ENCODE results near the gene GCHFR. TPM values are rescaled to one million over a fixed set of nuclear protein-coding genes. Genes with fewer than 3 reads are reported as not detected.

GCHFR gene
- polyA plus RNA-seq, 3 donors = 19.1 to 46.7 (median 45.9) TPM

DNA sequence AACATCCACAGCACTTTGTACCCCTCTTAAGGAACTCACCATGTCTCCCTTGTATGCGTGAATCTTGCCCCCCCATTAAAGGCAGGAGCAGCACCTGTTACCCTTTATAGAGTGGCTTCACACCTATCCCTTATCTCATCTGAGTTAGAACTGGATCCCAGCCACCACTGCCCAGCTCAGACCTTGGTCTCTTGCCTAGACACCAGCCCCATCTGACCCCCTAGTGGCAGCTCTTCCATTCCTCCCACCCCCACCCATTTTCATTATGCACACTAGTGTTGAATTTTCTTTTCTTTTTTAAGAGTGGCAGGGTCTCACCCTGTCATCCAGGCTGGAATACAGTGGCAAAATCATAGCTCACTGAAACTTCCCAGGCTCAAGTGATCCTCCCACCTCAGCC is 39.8 kb downstream of the GCHFR start:
- Mint-ChIP-seq H3K36me3 (peaks cover 18 to 46% of the 10 kb centered on the region in 2 donors), H3K27me3 (ENCODE audit: low read depth in 3 of 3) (peaks cover 0 to 3% (median 1%) of the 10 kb centered on the region in 3 donors), H3K4me3 (no peak overlapping the region), H3K27ac (no peak overlapping the region), H3K9me3 (peaks cover 0 to 2% (median 0%) of the 10 kb centered on the region in 7 donors), H3K4me1 (peaks cover 24% of the 10 kb centered on the region)
- WGBS (ENCODE audit: insufficient coverage) = 100% methylated on average over 1 of the region's 1 CpG
- Histone ChIP-seq H3K4me3 (replicated peaks in 1 of 3; ENCODE audit: low read depth in 2 of 3, low read length in 3 of 3) (no peak overlapping the region), H3K36me3 (replicated peaks in 1 of 2; ENCODE audit: control insufficient read depth in 1 of 2, insufficient read depth in 2 of 2, low read length in 2 of 2) (peaks cover 3 to 25% of the 10 kb centered on the region in 2 donors), H4K20me1 (ENCODE audit: insufficient read depth, low read length) (peaks cover 4% of the 10 kb centered on the region), H3K9me3 (replicated peaks in 1 of 2; ENCODE audit: control insufficient read depth in 1 of 2, insufficient read depth in 1 of 2, low read length in 2 of 2) (no peaks in the 10 kb centered on the region), H3K79me2 (ENCODE audit: insufficient read depth, low read length) (peaks cover 71% of the 10 kb centered on the region), H3K4me2 (replicated peaks; ENCODE audit: extremely low read depth, low read length, poor library complexity, severe bottlenecking) (no peak overlapping the region), H2AFZ (ENCODE audit: insufficient read depth, low read depth, low read length, poor library complexity, severe bottlenecking) (no peak overlapping the region), H3K27me3 (ENCODE audit: control insufficient read depth in 2 of 2, insufficient read depth in 2 of 2, low read length in 2 of 2) (no peaks in the 10 kb centered on the region), H3K4me1 (ENCODE audit: control insufficient read depth in 1 of 2, insufficient read depth in 2 of 2, low read length in 2 of 2) (peaks cover 14 to 20% of the 10 kb centered on the region in 2 donors), H3K9ac (ENCODE audit: insufficient read depth, low read length, poor library complexity, severe bottlenecking) (no peak overlapping the region), H3K27ac (ENCODE audit: low read depth in 1 of 2, low read length in 2 of 2) (no peak overlapping the region)
- no peak for DNase-seq
- intact Hi-C loops (cut with micrococcal nuclease) = loop anchor here in 1 of 2 donors (10.0 kb wide), 2 partner anchors 49 to 91 kb away; partner anchors contain the start of genes RMDN3 and VPS18
- TF ChIP-seq, protein P1, sequence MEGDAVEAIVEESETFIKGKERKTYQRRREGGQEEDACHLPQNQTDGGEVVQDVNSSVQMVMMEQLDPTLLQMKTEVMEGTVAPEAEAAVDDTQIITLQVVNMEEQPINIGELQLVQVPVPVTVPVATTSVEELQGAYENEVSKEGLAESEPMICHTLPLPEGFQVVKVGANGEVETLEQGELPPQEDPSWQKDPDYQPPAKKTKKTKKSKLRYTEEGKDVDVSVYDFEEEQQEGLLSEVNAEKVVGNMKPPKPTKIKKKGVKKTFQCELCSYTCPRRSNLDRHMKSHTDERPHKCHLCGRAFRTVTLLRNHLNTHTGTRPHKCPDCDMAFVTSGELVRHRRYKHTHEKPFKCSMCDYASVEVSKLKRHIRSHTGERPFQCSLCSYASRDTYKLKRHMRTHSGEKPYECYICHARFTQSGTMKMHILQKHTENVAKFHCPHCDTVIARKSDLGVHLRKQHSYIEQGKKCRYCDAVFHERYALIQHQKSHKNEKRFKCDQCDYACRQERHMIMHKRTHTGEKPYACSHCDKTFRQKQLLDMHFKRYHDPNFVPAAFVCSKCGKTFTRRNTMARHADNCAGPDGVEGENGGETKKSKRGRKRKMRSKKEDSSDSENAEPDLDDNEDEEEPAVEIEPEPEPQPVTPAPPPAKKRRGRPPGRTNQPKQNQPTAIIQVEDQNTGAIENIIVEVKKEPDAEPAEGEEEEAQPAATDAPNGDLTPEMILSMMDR (IDR thresholded peaks at IDR 0.05) = no peak

DNA sequence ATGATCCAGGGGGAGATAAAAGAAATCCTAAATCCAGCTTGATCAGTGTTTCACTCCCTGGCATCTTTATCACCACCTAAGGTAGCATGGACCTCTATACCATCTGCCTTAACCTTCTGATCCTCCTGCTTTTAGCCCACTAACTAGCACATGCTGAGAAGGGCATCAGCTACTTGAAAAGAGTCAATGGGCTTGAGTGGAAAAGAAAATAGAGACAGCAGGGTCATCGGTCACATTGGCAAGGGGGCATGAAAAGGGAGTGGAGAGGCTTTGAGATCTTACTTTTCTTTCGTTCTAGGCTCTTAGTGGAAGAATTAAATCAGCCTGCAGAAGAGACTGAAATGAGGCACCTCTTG is 42.8 kb downstream of the GCHFR start:
- peak overlapping the region; percentile 100 for H2AFZ ChIP-seq (ENCODE audit: insufficient read depth, low read depth, low read length, poor library complexity, severe bottlenecking)
- peak overlapping the region; percentile 72 to 85 for H3K27ac ChIP-seq (ENCODE audit: low read depth in 1 of 2, low read length in 2 of 2)
- no peak for DNase-seq
- H3K27me3 Mint-ChIP-seq (ENCODE audit: low read depth in 3 of 3) = peaks cover 0 to 3% (median 3%) of the 10 kb centered on the region in 3 donors
- H3K4me2 ChIP-seq (replicated peaks; ENCODE audit: extremely low read depth, low read length, poor library complexity, severe bottlenecking) = peak overlapping the region; percentile 81
- no peaks in the 10 kb centered on the region for H3K9me3 ChIP-seq (replicated peaks in 1 of 2; ENCODE audit: control insufficient read depth in 1 of 2, insufficient read depth in 1 of 2, low read length in 2 of 2)
- H3K4me1 ChIP-seq (ENCODE audit: control insufficient read depth in 1 of 2, insufficient read depth in 2 of 2, low read length in 2 of 2) = peaks cover 14 to 21% of the 10 kb centered on the region in 2 donors
- 0% methylated on average over 1 of the region's 2 CpGs for WGBS (ENCODE audit: insufficient coverage)
- no peaks in the 10 kb centered on the region for H3K27me3 ChIP-seq (ENCODE audit: control insufficient read depth in 2 of 2, insufficient read depth in 2 of 2, low read length in 2 of 2)
- peak overlapping the region; percentile 97 for H3K4me3 Mint-ChIP-seq
- H3K9me3 Mint-ChIP-seq = peaks cover 0 to 2% (median 0%) of the 10 kb centered on the region in 7 donors
- TF ChIP-seq, protein P1 (IDR thresholded peaks at IDR 0.05) = no peak
- peak overlapping the region; percentile 82 to 100 (median 97) for H3K4me3 ChIP-seq (replicated peaks in 1 of 3; ENCODE audit: low read depth in 2 of 3, low read length in 3 of 3)
- H3K9ac ChIP-seq (ENCODE audit: insufficient read depth, low read length, poor library complexity, severe bottlenecking) = peak overlapping the region; percentile 89
- H3K79me2 ChIP-seq (ENCODE audit: insufficient read depth, low read length) = peaks cover 59% of the 10 kb centered on the region
- H3K36me3 Mint-ChIP-seq = peaks cover 20 to 41% of the 10 kb centered on the region in 2 donors
- peaks cover 4% of the 10 kb centered on the region for H4K20me1 ChIP-seq (ENCODE audit: insufficient read depth, low read length)
- intact Hi-C loops (cut with micrococcal nuclease) = loop anchor here (1.0 to 10.0 kb wide), 5 partner anchors 46 to 112 kb away; partner anchors contain the start of genes RAD51 (in 1 of the 2), RMDN3 (in 1 of the 2) and VPS18 (in 1 of the 2)
- H3K27ac Mint-ChIP-seq = peak overlapping the region; percentile 86 to 97 (median 94)
- peaks cover 22 to 40% of the 10 kb centered on the region in 2 donors for H3K36me3 ChIP-seq (replicated peaks in 1 of 2; ENCODE audit: control insufficient read depth in 1 of 2, insufficient read depth in 2 of 2, low read length in 2 of 2)
- peaks cover 27% of the 10 kb centered on the region for H3K4me1 Mint-ChIP-seq
